Kidney capillary endothelial cell (primary cell): ENCODE data around the gene RAPGEF4.

Source experiments
- DNase-seq: peaks from one replicate; pipeline ENCODE4 v3.0.0-alpha.2; 2018; ENCODE audit warnings: low spot score

The RAPGEF4 gene

GRCh38 chr2:172969609-172970008 lies 234.0 kb downstream of the RAPGEF4 start:
- DNase-seq = peak; percentile 50

- no peak for DNase-seq
Observed at GRCh38 chr2:172970660-172971059, 235.0 kb downstream of the RAPGEF4 start.

GRCh38 chr2:172972005-172972619 lies 236.5 kb downstream of the RAPGEF4 start:
- DNase-seq = no peak

GRCh38 chr2:172974762-172975161 lies 239.1 kb downstream of the RAPGEF4 start:
- no peak for DNase-seq

- DNase-seq = no peak
Observed at GRCh38 chr2:172976116-172976515, 240.5 kb downstream of the RAPGEF4 start.

GRCh38 chr2:172976816-172977215 lies 241.2 kb downstream of the RAPGEF4 start:
- no peak for DNase-seq

- no peak for DNase-seq
Observed at GRCh38 chr2:172977270-172978062, 241.8 kb downstream of the RAPGEF4 start.

- DNase-seq = no peak
Observed at GRCh38 chr2:172978063-172978383, 242.4 kb downstream of the RAPGEF4 start.

- DNase-seq = no peak
Observed at GRCh38 chr2:172985139-172985892, 249.7 kb downstream of the RAPGEF4 start.

GRCh38 chr2:172986040-172986439 lies 250.4 kb downstream of the RAPGEF4 start:
- no peak for DNase-seq

GRCh38 chr2:172988728-172989127 lies 253.1 kb downstream of the RAPGEF4 start:
- DNase-seq = no peak

GRCh38 chr2:172991031-172991430 lies 255.4 kb downstream of the RAPGEF4 start:
- DNase-seq = no peak

GRCh38 chr2:172993139-172993538 lies 257.5 kb downstream of the RAPGEF4 start:
- DNase-seq = no peak

- DNase-seq = no peak
Observed at GRCh38 chr2:172993931-172994717, 258.5 kb downstream of the RAPGEF4 start.

- DNase-seq = no peak
Observed at GRCh38 chr2:172994864-172995263, 259.2 kb downstream of the RAPGEF4 start.

- DNase-seq = peak; percentile 33
Observed at GRCh38 chr2:172995323-172996244, 259.9 kb downstream of the RAPGEF4 start.

GRCh38 chr2:172996387-172996961 lies 260.8 kb downstream of the RAPGEF4 start:
- DNase-seq = no peak

GRCh38 chr2:172997031-172997430 lies 261.4 kb downstream of the RAPGEF4 start:
- DNase-seq = no peak

GRCh38 chr2:172998547-172999272 lies 263.1 kb downstream of the RAPGEF4 start:
- DNase-seq = no peak
